CD4-positive, alpha-beta T cell (primary cell): Measurements from ENCODE around the gene RAPGEF1. TPM values are rescaled to one million over a fixed set of nuclear protein-coding genes. Genes with fewer than 3 reads are reported as not detected.
A peak's percentile ranks its signal among the peaks of the same experiment; 100 is the strongest.
"Not testable (repeated sequence)": the region's sequence is repeated elsewhere in the genome, so short reads cannot be mapped to it uniquely, and the experiment has no call there.

Experiments used
- ATAC-seq: fragments of 200-7000 bp; cut with Tn5 transposase; one replicate; pipeline ENCODE4 v1.10.0; 2022; ENCODE audit warnings: mild to moderate bottlenecking; ENCODE audit not compliant: poor library complexity
- CTCF ChIA-PET: fragments of 350-600 bp; sonication (Branson Sonifier 250); formaldehyde crosslinking; loops from one replicate; lab custom pipeline; 2021; ENCODE audit warnings: antibody characterized with exemption, inconsistent platforms; lab: Charles Lee
- POLR2A ChIA-PET: fragments of 350-600 bp; sonication (Branson Sonifier 250); formaldehyde crosslinking; loops from one replicate; lab custom pipeline; 2021; ENCODE audit warnings: antibody characterized with exemption, inconsistent platforms; lab: Charles Lee
- DNase-seq, 14 experiments: peaks; one replicate each; pipeline ENCODE4 v3.0.0-alpha.2; 2013 to 2020; ENCODE audit warnings: mixed read lengths in 2 of 14
- H3K27ac ChIP-seq, 2 donors: one replicate each; pipeline versions ENCODE4 v1.5.1 to v1.7.0; 2013; ENCODE audit warnings: low read length in 2 of 2, low read depth in 1 of 2, mild to moderate bottlenecking in 1 of 2
- H3K27me3 ChIP-seq, 2 experiments: 1 replicate in 1 of 2; 2 replicates in 1 of 2; pipeline versions ENCODE4 v1.6.1 to v1.7.0; 2013; ENCODE audit warnings: low read length in 2 of 2, control low read depth in 1 of 2, mild to moderate bottlenecking in 1 of 2, moderate library complexity in 1 of 2; ENCODE audit not compliant: insufficient read depth in 2 of 2, control insufficient read depth in 1 of 2
- H3K36me3 ChIP-seq: one replicate; pipeline ENCODE4 v1.6.1; 2013; ENCODE audit warnings: low read length, control low read depth; ENCODE audit not compliant: insufficient read depth
- H3K4me1 ChIP-seq: one replicate; pipeline ENCODE4 v1.6.1; 2013; ENCODE audit warnings: low read length, control low read depth; ENCODE audit not compliant: insufficient read depth
- H3K4me3 ChIP-seq: one replicate; pipeline ENCODE4 v1.5.1; 2013; ENCODE audit warnings: mild to moderate bottlenecking, low read length, moderate library complexity
- H3K9me3 ChIP-seq, 2 experiments: 1 replicate in 1 of 2; 2 replicates in 1 of 2; pipeline versions ENCODE4 v1.6.1 to v1.7.0; 2013; ENCODE audit warnings: low read length in 2 of 2, mild to moderate bottlenecking in 2 of 2, control low read depth in 1 of 2, moderate library complexity in 1 of 2; ENCODE audit not compliant: control insufficient read depth in 1 of 2, insufficient read depth in 1 of 2
- H3K27ac Mint-ChIP-seq: one replicate; pipeline ENCODE4 v1.8.0; 2020; ENCODE audit warnings: mixed read lengths
- H3K27me3 Mint-ChIP-seq: one replicate; pipeline ENCODE4 v1.8.0; 2021; ENCODE audit warnings: mixed read lengths
- H3K36me3 Mint-ChIP-seq: one replicate; pipeline ENCODE4 v1.8.0; 2021; ENCODE audit warnings: low read depth, mixed read lengths
- H3K4me1 Mint-ChIP-seq: one replicate; pipeline ENCODE4 v1.8.0; 2021; ENCODE audit warnings: low read depth, mixed read lengths
- H3K4me3 Mint-ChIP-seq: one replicate; pipeline ENCODE4 v1.8.0; 2020; ENCODE audit warnings: mild to moderate bottlenecking, mixed read lengths
- H3K9me3 Mint-ChIP-seq: one replicate; pipeline ENCODE4 v1.8.0; 2020; ENCODE audit warnings: mixed read lengths
- CTCF ChIP-seq: fragments of 200-600 bp; IDR thresholded peaks from one replicate; pipeline ENCODE4 v1.8.0; 2022; ENCODE audit warnings: antibody characterized with exemption, mild to moderate bottlenecking
- intact Hi-C, 2 experiments: fragments of 100-400 bp; cut with DNase I in 1 of 2; cut with micrococcal nuclease in 1 of 2; formaldehyde crosslinking; loops; one replicate each; pipeline versions ENCODE4 v1.15.1 to v1.9.0; 2023 to 2025; cut with DNase I, micrococcal nuclease
- total RNA-seq, 174 experiments: library from RNA in 2 of 174; stranded (reverse) in 2 of 174; gene quantifications; one replicate each; pipeline ENCODE4 v1.2.3 and lab custom pipeline; 2021 to 2026

The RAPGEF1 gene
- total RNA-seq, 2 experiments from 2014 or later = 130 to 134 TPM

DNA sequence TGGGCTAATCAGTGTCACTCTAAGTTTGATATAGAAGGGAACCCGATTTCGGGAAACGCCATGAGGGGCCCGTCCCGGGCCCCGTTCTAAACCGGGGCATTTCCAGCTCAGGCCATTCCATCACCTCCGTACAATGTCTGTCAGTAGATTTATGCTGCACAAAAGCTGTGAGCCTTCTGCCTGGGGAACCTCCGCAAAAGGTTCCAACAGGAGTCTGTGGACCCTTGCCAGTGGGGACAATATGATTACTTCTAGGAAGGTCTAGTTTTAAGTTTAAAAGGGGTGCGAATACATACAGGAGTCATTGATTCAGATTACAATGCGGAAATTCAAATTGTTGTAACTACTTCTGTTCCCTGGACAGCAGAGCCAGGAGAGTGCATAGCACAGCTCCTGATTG lies 57.6 kb downstream of the RAPGEF1 start:
- peak overlapping the region; percentile 67 for H3K27ac Mint-ChIP-seq
- no peaks in the 10 kb centered on the region for H3K36me3 Mint-ChIP-seq
- TF ChIP-seq CTCF = no peak
- peaks cover 91% of the 10 kb centered on the region for H3K4me1 Mint-ChIP-seq
- ChIA-PET CTCF (interaction anchor here (1.6 kb wide), 1 partner anchor 14 kb away, joined by 3 read pairs; no protein-coding TSS in a partner anchor), POLR2A (interaction anchor here (1.7 kb wide), 1 partner anchor 26 kb away, joined by 3 read pairs; no protein-coding TSS in a partner anchor)
- no peaks in the 10 kb centered on the region for H3K9me3 Mint-ChIP-seq
- Histone ChIP-seq H3K4me3 (no peak overlapping the region), H3K27ac (no peak overlapping the region), H3K9me3 (no peaks in the 10 kb centered on the region), H3K4me1 (peaks cover 37% of the 10 kb centered on the region), H3K27me3 (no peaks in the 10 kb centered on the region), H3K36me3 (no peaks in the 10 kb centered on the region)
- no peak for DNase-seq
- intact Hi-C loops = no loop called here
- no peak overlapping the region for H3K4me3 Mint-ChIP-seq
- H3K27me3 Mint-ChIP-seq = no peaks in the 10 kb centered on the region
- ATAC-seq = no peak

DNA sequence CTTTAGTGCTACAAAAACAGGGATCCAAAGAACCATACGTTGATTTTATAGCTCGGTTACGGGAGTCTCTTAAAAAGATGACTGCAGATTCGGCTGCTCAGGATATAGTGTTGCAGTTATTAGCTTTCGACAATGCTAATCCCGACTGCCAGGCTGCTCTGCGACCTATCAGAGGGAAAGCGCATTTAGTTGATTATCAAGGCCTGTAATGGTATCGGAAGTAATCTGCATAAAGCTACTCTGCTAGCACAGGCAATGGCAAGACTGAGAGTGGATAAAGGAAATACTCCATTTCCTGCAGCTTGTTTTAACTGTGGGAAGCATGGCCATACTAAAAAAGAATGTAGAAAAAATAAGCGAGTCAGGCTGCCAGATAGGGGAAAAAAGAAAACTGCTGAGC lies 58.0 kb downstream of the RAPGEF1 start:
- POLR2A ChIA-PET = interaction anchor here (0.9 to 1.7 kb wide), 3 partner anchors 13 to 26 kb away, joined by 3 to 4 read pairs (median 3); no protein-coding TSS in a partner anchor
- H3K4me1 ChIP-seq = peaks cover 38% of the 10 kb centered on the region
- H3K4me3 ChIP-seq, H3K36me3 ChIP-seq, intact Hi-C loops, ATAC-seq, H3K9me3 Mint-ChIP-seq, H3K4me3 Mint-ChIP-seq, DNase-seq, H3K27me3 Mint-ChIP-seq, H3K9me3 ChIP-seq, H3K36me3 Mint-ChIP-seq, H3K27ac ChIP-seq, H3K27me3 ChIP-seq: not testable (repeated sequence)
- CTCF ChIA-PET = interaction anchor here (1.6 kb wide), 1 partner anchor 14 kb away, joined by 3 read pairs; no protein-coding TSS in a partner anchor
- Mint-ChIP-seq H3K4me1 (peaks cover 94% of the 10 kb centered on the region), H3K27ac (peak overlapping the region; percentile 67)

GRCh38 chr9:131681108-131681507 lies 58.8 kb downstream of the RAPGEF1 start:
- H3K9me3 Mint-ChIP-seq, intact Hi-C loops, H3K9me3 ChIP-seq, H3K27me3 ChIP-seq, H3K4me3 Mint-ChIP-seq, H3K36me3 Mint-ChIP-seq, ATAC-seq, H3K27ac ChIP-seq, H3K4me3 ChIP-seq, H3K27me3 Mint-ChIP-seq, H3K36me3 ChIP-seq, DNase-seq: not testable (repeated sequence)
- H3K4me1 ChIP-seq = peaks cover 45% of the 10 kb centered on the region
- ChIA-PET POLR2A (interaction anchor here (0.6 to 1.7 kb wide), 4 partner anchors 13 to 27 kb away, joined by 3 to 4 read pairs (median 3); no protein-coding TSS in a partner anchor), CTCF (interaction anchor here (1.0 to 1.6 kb wide), 2 partner anchors 15 to 59 kb away, joined by 3 read pairs; no protein-coding TSS in a partner anchor)
- Mint-ChIP-seq H3K4me1 (peaks cover 95% of the 10 kb centered on the region), H3K27ac (peak overlapping the region; percentile 96)

GRCh38 chr9:131679261-131680020 lies 60.4 kb downstream of the RAPGEF1 start:
- peaks cover 96% of the 10 kb centered on the region for H3K4me1 Mint-ChIP-seq
- no peak overlapping the region for H3K4me3 Mint-ChIP-seq

More at GRCh38 chr9:131679261-131680020, 60.4 kb downstream of the RAPGEF1 start:
- POLR2A ChIA-PET = interaction anchor here (1.1 to 5.8 kb wide), 8 partner anchors 12 to 94 kb away, joined by 3 to 58 read pairs (median 12); no protein-coding TSS in a partner anchor
- no peak overlapping the region for H3K4me3 ChIP-seq
- CTCF ChIA-PET = interaction anchor here (1.2 to 3.0 kb wide), 4 partner anchors 10 to 88 kb away, joined by 3 to 12 read pairs (median 4); no protein-coding TSS in a partner anchor
- peak overlapping the region; percentile 96 for H3K27ac Mint-ChIP-seq
- DNase-seq (no peak), ATAC-seq (no peak)
- no peaks in the 10 kb centered on the region for H3K9me3 Mint-ChIP-seq
- no peaks in the 10 kb centered on the region for H3K36me3 ChIP-seq
- H3K4me1 ChIP-seq = peaks cover 61% of the 10 kb centered on the region
- H3K36me3 Mint-ChIP-seq = no peaks in the 10 kb centered on the region
- H3K9me3 ChIP-seq = no peaks in the 10 kb centered on the region
- H3K27me3 Mint-ChIP-seq = no peaks in the 10 kb centered on the region
- no peak for TF ChIP-seq CTCF
- peak overlapping the region; percentile 74 to 76 for H3K27ac ChIP-seq
- H3K27me3 ChIP-seq = no peaks in the 10 kb centered on the region
- intact Hi-C loops = loop anchor here in 1 of 2 experiments (5.0 kb wide), 2 partner anchors 58 to 87 kb away; no protein-coding TSS in a partner anchor
